GM12878 (cell line): Measurements from ENCODE around the gene ABCD2.

Experiments used
- FOXK2 ChIP-seq: fragments of 450-650 bp; IDR thresholded peaks from 2 replicates; pipeline ENCODE4 v1.6.1; 2017; ENCODE audit warnings: mild to moderate bottlenecking, moderate library complexity
- POLR2A ChIP-seq: IDR thresholded peaks from 2 replicates; pipeline ENCODE4 v1.6.1; 2011; ENCODE audit warnings: low read depth, mild to moderate bottlenecking, low read length
- SMAD1 ChIP-seq: fragments of 450-650 bp; IDR thresholded peaks from 2 replicates; pipeline ENCODE4 v1.6.1; 2018; ENCODE audit warnings: mild to moderate bottlenecking, low read depth; ENCODE audit not compliant: partially characterized antibody

DNA sequence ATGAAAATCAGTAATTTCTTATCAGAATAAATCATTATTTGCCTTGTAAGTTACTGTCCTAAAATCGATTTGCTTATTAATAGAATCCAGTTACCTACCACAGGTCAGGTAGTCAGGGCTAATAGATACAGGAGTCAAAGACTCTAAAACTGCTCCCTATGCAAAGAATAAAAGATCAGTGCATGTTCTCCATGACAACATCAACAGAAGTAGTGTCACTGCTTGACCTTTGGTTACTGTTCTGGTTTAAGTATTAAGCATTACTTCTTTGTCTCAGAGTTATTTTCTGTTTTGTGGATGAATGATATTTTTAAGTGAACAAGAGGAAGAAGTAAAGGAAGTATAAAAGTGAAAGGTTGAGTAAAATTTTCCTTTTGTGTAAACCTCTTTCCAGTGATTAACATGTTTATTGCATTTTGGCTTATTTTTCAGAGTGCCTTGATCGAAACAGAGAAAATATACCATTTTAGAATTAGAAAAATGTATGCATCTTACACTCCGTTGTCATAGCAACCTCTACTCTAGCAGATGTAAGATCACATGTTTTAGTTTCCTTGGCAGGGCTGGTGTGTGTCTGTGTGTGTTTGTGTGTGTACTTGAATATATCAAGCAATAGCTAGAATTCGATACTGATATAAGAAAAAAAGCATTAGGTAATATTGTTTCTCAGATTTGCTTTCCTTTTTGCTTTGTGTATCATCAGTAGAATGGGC, 44.7 kb downstream of the ABCD2 start:
- no peak for TF ChIP-seq SMAD1
- no peak for TF ChIP-seq POLR2A
- TF ChIP-seq FOXK2, result no peak
